Right cardiac atrium (tissue), 5 donors: ENCODE data around the gene HEBP1. TPM values are rescaled to one million over a fixed set of nuclear protein-coding genes. Genes with fewer than 3 reads are reported as not detected.

Experiments
- ATAC-seq, 2 donors: fragments of 200-7000 bp; cut with Tn5 transposase; one replicate each; pipeline versions ENCODE4 v1.8.0 to v1.9.1; 2020; ENCODE audit warnings: moderate library complexity in 2 of 2, mild to moderate bottlenecking in 1 of 2
- DNase-seq, 3 donors: peaks; one replicate each; pipeline ENCODE4 v3.0.0-alpha.2; 2020
- H3K27ac ChIP-seq: one replicate; pipeline ENCODE4 v1.5.1; 2013; ENCODE audit warnings: mild to moderate bottlenecking, low read length, control low read depth, moderate library complexity
- H3K27me3 ChIP-seq: one replicate; pipeline ENCODE4 v1.6.1; 2013; ENCODE audit not compliant: control insufficient read depth, insufficient read depth
- H3K4me1 ChIP-seq: one replicate; pipeline ENCODE4 v1.6.1; 2013; ENCODE audit warnings: low read length; ENCODE audit not compliant: control insufficient read depth, insufficient read depth
- H3K4me3 ChIP-seq: one replicate; pipeline ENCODE4 v1.5.1; 2013; ENCODE audit warnings: low read length, control low read depth
- H3K9me3 ChIP-seq: one replicate; pipeline ENCODE4 v1.6.1; 2013; ENCODE audit warnings: low read length; ENCODE audit not compliant: control insufficient read depth
- WGBS: extraction: QIAGEN DNeasy Blood & Tissue Kit; methylation state at CpG from one replicate; pipeline ENCODE4 v1.1.7; 2013; 5-methylcytosine and 5-hydroxymethylcytosine counted together
- intact Hi-C, 4 donors: fragments of 100-400 bp; cut with DNase I; formaldehyde crosslinking; loops; one replicate each; pipeline versions ENCODE4 v1.11.0 to v1.14.0; 2022 to 2023
- polyA plus RNA-seq: library from polyadenylated mRNA; stranded (reverse); fragments of 200-250 nt; gene quantifications from one replicate; pipeline ENCODE4 v1.2.3, GENCODE V29; 2013
- total RNA-seq, 4 donors: library from RNA; stranded (reverse); fragmentation: NEBNext Ultra II Directional; extraction: Animal tissue kit (Norgen Biotek cat#: 25700); gene quantifications; one replicate each; pipeline ENCODE4 v1.2.1, GENCODE V29; 2021
- donor health status: healthy with polysubstance abuse.
- donor health status: DM: no; HTN: yes; CAD: no.
- donor health status: DM: no; HTN: no; CAD: no.
- donor health status: DM: no; HTN: yes; CAD: no; lungs with severe emphysema.
- donor health status: DM: yes; HTN: yes; CAD: no.

The HEBP1 gene
- total and polyA plus RNA-seq, 5 donors = 54.4 to 81.0 (median 69.9) TPM

DNA sequence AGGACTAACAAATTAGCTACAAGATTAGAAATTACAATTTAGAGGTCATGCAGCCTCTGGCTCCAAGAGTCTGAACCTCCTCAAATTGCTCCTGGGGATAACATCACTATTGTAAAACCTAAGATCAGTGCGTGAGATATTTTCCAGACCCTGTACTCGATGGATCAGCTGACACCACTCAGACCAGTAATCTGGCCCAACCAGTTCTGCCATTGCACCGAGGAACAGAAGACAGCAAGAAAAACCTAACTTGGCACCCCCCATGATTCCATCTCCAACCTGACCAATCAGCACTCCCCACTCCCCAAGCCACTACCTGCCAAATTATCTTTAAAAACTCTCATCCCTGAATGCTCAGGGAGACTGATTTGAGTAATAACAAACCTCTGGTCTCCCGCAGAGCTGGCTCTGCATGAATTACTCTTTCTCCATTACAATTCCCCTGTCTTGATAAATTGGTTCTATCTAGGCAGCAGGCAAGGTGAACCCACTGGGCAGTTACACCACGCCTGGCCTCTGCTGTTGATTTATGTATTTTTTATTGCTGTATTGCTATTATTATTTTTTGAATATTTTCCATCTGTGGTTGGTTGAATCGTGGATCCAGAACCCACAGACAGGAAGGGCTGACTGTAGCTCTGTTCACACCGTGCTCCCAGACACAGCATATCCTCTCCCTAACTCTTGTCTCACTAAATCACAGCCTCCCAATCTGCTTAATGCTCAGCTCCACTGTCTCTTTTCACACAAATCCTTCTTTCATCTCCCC lies 9.2 kb downstream of the HEBP1 start:
- no peaks in the 10 kb centered on the region for H3K27me3 ChIP-seq
- WGBS = 72% methylated on average over 7 of the region's 7 CpGs
- ATAC-seq (no peak), DNase-seq (no peak)
- H3K27ac ChIP-seq = no peak overlapping the region
- H3K4me3 ChIP-seq = no peak overlapping the region
- intact Hi-C loops = no loop called here
- peaks cover 4% of the 10 kb centered on the region for H3K4me1 ChIP-seq
- H3K9me3 ChIP-seq = no peaks in the 10 kb centered on the region

DNA sequence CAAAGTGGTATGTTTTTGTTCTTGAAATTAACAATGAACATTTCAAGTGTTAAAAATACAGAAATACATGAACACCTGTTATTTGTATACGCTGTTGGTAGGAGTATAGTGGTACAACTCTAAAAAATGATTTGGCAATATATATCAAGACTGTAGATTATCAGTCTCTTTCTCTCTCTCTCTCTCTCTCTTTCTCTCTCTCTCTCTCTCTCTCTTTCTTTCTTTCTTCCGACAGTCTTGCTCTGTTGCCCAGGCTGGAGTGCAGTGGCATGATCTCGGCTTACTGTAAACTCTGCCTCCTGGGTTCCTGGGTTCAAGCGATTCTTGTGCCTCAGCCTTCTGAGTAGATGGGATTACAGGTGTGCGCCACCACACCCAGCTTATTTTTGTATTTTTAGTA lies 12.6 kb downstream of the HEBP1 start:
- ATAC-seq (no peak), DNase-seq (no peak)
- Histone ChIP-seq H3K4me3 (no peak overlapping the region), H3K27me3 (no peaks in the 10 kb centered on the region), H3K4me1 (no peaks in the 10 kb centered on the region), H3K27ac (no peak overlapping the region), H3K9me3 (no peaks in the 10 kb centered on the region)
- WGBS = 77% methylated on average over 5 of the region's 5 CpGs
- intact Hi-C loops = loop anchor here in 3 of 4 donors (10.0 kb wide), 2 partner anchors 73 to 237 kb away; no protein-coding TSS in a partner anchor

DNA sequence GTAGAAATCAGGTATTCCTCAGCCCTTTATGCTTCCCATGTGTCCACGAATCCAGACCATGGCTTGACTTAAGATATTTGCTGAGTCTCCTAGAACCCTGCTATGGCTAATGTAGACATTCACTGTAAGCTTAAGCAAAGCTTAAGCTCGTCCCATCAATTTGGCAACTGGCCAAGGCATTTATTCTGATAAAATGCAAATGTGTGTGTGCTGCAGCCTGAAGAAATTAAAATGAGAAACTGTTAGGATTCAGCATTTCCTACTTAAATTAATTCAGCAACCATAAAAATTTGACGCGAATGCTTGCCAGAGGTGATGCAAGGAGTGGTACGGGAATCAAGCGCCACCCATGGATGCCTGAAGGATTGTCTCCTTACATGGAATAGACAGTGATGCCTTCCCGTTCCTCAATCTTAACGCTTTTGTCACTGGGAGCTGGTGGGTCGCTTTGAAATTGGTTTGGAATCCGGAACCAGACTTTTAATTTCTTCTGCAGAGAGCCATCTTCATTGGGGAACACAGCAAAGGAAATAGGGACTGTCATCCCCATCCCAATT lies 13.2 kb downstream of the HEBP1 start:
- WGBS = 80% methylated on average over 10 of the region's 10 CpGs
- no peaks in the 10 kb centered on the region for H3K9me3 ChIP-seq
- H3K4me3 ChIP-seq = no peak overlapping the region
- no peaks in the 10 kb centered on the region for H3K4me1 ChIP-seq
- ATAC-seq (no peak), DNase-seq (no peak)
- intact Hi-C loops = loop anchor here in 3 of 4 donors (10.0 kb wide), 2 partner anchors 72 to 238 kb away; no protein-coding TSS in a partner anchor
- no peak overlapping the region for H3K27ac ChIP-seq
- no peaks in the 10 kb centered on the region for H3K27me3 ChIP-seq

DNA sequence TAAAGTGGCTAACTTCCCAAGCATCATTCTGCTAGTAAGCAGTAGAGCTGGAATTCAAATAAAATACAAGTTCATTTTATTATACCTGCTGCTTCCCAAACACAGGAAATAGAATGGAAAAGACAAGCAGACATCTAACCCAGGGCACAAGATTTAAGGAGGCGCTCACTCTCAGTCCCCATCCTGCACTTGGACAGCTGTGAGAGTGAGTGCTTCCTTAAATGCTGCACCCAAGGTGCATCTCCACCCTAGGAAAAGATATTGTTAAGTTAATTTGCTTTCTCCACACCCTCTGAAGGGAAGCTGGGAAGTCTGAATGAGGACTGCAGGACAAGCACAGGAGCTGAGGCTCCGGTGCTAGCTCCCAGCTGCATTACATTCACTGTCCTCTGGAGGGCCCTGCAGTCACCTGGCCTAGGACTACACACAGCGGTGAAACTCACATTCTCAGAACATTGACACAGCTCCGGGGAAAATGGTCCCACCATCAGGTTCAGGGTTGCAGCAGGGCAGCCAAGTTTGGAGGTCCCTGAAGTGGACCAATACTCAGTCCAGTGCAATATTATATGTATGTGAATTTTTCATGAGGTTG lies 14.2 kb downstream of the HEBP1 start:
- no peaks in the 10 kb centered on the region for H3K27me3 ChIP-seq
- DNase-seq = no peak
- 81% methylated on average over 4 of the region's 4 CpGs for WGBS
- intact Hi-C loops = loop anchor here in 3 of 4 donors (10.0 kb wide), 2 partner anchors 71 to 239 kb away; no protein-coding TSS in a partner anchor
- no peaks in the 10 kb centered on the region for H3K4me1 ChIP-seq
- H3K4me3 ChIP-seq = no peak overlapping the region
- H3K9me3 ChIP-seq = no peaks in the 10 kb centered on the region
- no peak for ATAC-seq
- H3K27ac ChIP-seq = no peak overlapping the region

DNA sequence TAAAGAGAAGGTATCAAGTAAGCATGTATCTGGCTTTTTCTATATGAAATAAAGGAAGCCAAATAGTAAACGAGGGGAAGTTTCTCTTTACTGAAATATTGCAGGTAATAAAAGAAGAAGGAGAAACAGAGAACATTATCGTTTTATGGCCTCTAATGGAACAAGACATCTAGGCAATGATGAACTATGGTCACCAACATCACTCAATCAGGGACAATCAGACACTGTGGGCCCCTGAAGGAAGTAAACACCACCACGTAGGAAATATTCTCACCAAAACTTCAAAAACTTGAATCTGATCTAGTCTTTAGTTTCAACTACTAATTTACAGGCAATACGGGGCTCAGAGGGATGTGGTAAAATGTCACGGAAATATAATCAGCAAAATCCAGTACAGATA lies 15.9 kb downstream of the HEBP1 start:
- DNase-seq = no peak

DNA sequence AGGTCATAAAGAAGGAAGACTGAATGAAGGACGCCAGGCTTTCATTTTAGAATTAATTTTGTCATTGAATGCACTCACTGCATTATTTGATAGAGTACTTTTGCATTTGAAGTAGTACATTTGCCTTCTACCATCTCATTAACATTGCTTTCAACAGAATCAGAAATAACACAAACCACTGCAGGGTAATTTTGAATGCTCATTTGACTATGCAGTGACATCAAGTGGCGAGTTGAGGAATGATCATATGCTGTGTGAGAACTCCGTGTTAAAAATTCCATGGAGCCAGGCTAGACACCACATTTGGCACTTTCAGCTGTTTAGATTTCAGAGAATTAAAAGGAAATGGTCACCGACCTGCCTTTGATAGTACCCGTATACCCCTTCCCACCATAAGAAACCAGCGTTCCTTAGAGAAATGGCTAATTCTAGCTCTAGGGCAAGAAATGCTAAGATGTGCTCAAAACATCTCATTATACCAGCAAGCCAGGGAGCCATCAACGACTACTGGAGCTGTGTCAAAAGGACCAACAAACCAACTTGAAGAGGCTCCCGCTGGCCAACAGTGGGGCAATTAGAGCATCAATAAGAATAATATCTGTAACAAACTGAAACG lies 16.5 kb downstream of the HEBP1 start:
- H3K4me3 ChIP-seq = no peak overlapping the region
- H3K4me1 ChIP-seq = peaks cover 7% of the 10 kb centered on the region
- peak; percentile 62 to 75 for ATAC-seq
- WGBS = 44% methylated on average over 9 of the region's 9 CpGs
- DNase-seq = no peak
- no peaks in the 10 kb centered on the region for H3K9me3 ChIP-seq
- intact Hi-C loops = loop anchor here (5.0 to 10.0 kb wide), 3 partner anchors 66 to 241 kb away; no protein-coding TSS in a partner anchor
- H3K27me3 ChIP-seq = no peaks in the 10 kb centered on the region
- no peak overlapping the region for H3K27ac ChIP-seq

More for the DNA sequence above, 15.9 kb downstream of the HEBP1 start:
- intact Hi-C loops = loop anchor here (5.0 to 10.0 kb wide), 3 partner anchors 67 to 241 kb away; no protein-coding TSS in a partner anchor
- WGBS = 86% methylated on average over 5 of the region's 5 CpGs
- Histone ChIP-seq H3K4me3 (no peak overlapping the region), H3K27me3 (no peaks in the 10 kb centered on the region), H3K9me3 (no peaks in the 10 kb centered on the region), H3K4me1 (peaks cover 7% of the 10 kb centered on the region), H3K27ac (no peak overlapping the region)
- ATAC-seq = no peak

DNA sequence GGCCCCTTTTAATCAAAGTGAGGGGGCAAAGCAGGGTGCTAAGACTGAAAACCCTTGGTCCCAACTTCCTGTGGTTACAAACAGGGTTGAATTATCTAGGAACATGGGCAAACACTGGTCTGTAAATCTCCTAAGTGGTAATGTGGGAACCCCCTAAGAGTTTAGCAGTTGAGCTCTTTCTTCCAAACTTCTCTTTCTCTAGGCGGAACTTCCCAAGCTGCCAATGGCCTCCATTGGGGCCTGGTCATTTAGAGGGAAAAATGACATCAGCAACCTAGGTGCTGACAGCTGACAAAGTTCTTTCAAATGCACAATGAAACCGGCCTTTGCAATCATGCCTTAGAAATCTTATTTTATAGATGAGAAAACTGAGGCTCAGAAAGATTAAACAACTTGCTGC lies 17.7 kb downstream of the HEBP1 start:
- ATAC-seq = no peak
- H3K4me1 ChIP-seq = peaks cover 7% of the 10 kb centered on the region
- intact Hi-C loops = loop anchor here (5.0 to 10.0 kb wide), 3 partner anchors 65 to 242 kb away; no protein-coding TSS in a partner anchor
- WGBS = 83% methylated on average over 2 of the region's 2 CpGs
- DNase-seq = no peak
- no peak overlapping the region for H3K4me3 ChIP-seq
- no peaks in the 10 kb centered on the region for H3K9me3 ChIP-seq
- no peak overlapping the region for H3K27ac ChIP-seq
- H3K27me3 ChIP-seq = no peaks in the 10 kb centered on the region

DNA sequence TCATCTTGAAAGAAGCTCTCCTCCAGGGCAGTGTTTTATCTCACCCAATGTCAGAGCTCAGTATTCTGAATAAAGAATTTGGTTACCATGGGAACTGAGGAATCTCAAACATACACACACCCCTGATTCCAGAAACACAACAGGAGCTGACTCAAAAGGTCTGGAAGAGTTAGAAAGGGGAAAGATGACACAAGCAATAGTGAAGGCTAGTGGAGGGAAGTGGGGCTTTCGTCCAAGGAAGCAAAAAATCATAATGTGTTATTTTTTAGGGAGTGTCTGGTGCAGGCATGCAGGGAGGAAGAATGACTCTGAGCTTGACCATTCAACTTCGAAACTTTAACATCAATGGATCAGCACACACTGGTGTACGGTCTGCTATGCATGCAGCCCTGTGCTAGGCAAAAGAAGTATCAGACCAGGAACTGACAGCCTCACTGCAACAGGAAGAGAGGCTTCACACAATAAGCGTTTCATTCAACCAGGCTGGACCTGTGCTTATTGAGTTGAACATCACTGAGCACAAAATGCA lies 20.3 kb downstream of the HEBP1 start:
- H3K4me3 ChIP-seq = no peak overlapping the region
- H3K9me3 ChIP-seq = no peaks in the 10 kb centered on the region
- H3K27me3 ChIP-seq = no peaks in the 10 kb centered on the region
- WGBS = 39% methylated on average over 4 of the region's 4 CpGs
- ATAC-seq (peak; percentile 59 to 88), DNase-seq (no peak)
- peak overlapping the region; percentile 50 for H3K27ac ChIP-seq
- intact Hi-C loops = loop anchor here (5.0 to 10.0 kb wide), 3 partner anchors 62 to 245 kb away; no protein-coding TSS in a partner anchor
- peaks cover 7% of the 10 kb centered on the region for H3K4me1 ChIP-seq

DNA sequence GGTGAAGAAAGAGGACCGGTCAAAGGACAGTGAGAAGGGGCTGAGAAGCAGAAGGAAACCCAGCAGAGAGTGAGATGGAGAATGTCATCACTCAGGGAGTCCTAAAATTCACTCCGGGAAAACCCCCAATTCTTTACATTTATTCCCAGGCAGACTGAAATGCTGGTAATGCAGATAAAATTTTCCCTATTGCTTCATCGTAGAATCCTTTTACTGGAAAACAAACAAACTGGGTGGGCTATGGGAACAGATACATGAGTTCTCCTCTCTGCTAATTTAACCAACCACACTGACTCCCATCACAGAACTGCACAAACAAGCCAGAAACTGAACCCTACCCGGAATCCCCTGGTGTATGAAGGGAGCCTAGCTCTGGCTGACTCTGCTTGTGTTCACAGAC lies 20.9 kb downstream of the HEBP1 start:
- WGBS = 65% methylated on average over 4 of the region's 4 CpGs
- ATAC-seq = no peak

DNA sequence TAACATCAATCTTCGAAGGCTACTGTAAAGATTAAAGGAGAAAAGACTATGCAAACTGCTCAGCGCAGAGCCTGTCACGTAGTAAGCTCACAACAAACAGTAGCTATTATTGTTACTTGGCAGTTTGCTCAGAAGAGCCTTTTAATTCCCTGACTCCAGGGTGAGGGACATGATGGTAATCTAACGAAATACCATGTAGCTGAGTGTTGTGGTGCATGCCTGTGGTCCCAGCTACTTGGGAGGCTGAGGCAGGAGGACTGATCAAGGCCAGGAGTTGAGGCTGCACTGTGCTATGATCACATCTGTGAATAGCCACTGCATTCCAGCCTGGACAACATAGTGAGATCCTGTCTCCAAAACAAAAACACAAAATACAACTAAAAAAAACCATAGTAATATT lies 22.8 kb downstream of the HEBP1 start:
- no peak for DNase-seq
- Histone ChIP-seq H3K27ac (peak overlapping the region; percentile 22), H3K27me3 (no peaks in the 10 kb centered on the region), H3K9me3 (no peaks in the 10 kb centered on the region), H3K4me3 (no peak overlapping the region), H3K4me1 (peaks cover 7% of the 10 kb centered on the region)
- intact Hi-C loops = no loop called here
- WGBS = 95% methylated on average over 4 of the region's 4 CpGs
- ATAC-seq = no peak

More for the DNA sequence above, 20.9 kb downstream of the HEBP1 start:
- Histone ChIP-seq H3K9me3 (no peaks in the 10 kb centered on the region), H3K4me1 (peaks cover 7% of the 10 kb centered on the region), H3K27ac (peak overlapping the region; percentile 26), H3K27me3 (no peaks in the 10 kb centered on the region), H3K4me3 (no peak overlapping the region)
- no peak for DNase-seq
- intact Hi-C loops = no loop called here
